Measurements from ENCODE around the gene VAV3. TPM values are rescaled to one million over a fixed set of nuclear protein-coding genes. Genes with fewer than 3 reads are reported as not detected.

VAV3 gene
- total and polyA plus RNA-seq, 2 of the 8 experiments (the other 6 are each of a cell fraction or from before 2014, with no cell fraction given) = 2.9 to 7.9 TPM

GRCh38 chr1:107972391-107973180 is 7.6 kb upstream of the VAV3 start:
- no peak overlapping the region for H2BK120ac ChIP-seq (replicated peaks; ENCODE audit: low read depth, low read length)
- H4K8ac ChIP-seq (ENCODE audit: extremely low read depth, insufficient read depth, low read length) = no peak overlapping the region
- no peaks in the 10 kb centered on the region for H4K20me1 ChIP-seq (replicated peaks in 1 of 2; ENCODE audit: control insufficient read depth in 1 of 2, insufficient read depth in 2 of 2, low read length in 2 of 2)
- no peaks in the 10 kb centered on the region for H3K79me2 ChIP-seq (ENCODE audit: control insufficient read depth in 1 of 2, insufficient read depth in 2 of 2, low read length in 2 of 2)
- ChIA-PET POLR2A (ENCODE audit: partially characterized antibody) (interaction anchor here (1.5 kb wide), 1 partner anchor 7 kb away, joined by 3 read pairs; the partner anchor contains the start of gene VAV3), CTCF (ENCODE audit: partially characterized antibody) (interaction anchor here (1.3 kb wide), 1 partner anchor 12 kb away, joined by 3 read pairs; no protein-coding TSS in a partner anchor)
- no peak overlapping the region for H3K56ac ChIP-seq (replicated peaks; ENCODE audit: insufficient read length, low read depth, low read length)
- no peak overlapping the region for H3K4ac ChIP-seq (replicated peaks; ENCODE audit: insufficient read length, low read depth, low read length)
- no peak overlapping the region for H2BK15ac ChIP-seq (ENCODE audit: low read length)
- H3K27ac ChIP-seq (ENCODE audit: low read depth, low read length) = no peak overlapping the region
- H3K4me1 ChIP-seq (replicated peaks in 1 of 4; ENCODE audit: control insufficient read depth in 3 of 4, insufficient read depth in 4 of 4, low read length in 3 of 4) = no peaks in the 10 kb centered on the region
- H2AFZ ChIP-seq (ENCODE audit: low read length) = no peak overlapping the region
- WGBS, 2 experiments (ENCODE audit: extremely low coverage in 1 of 2, insufficient coverage in 1 of 2, insufficient read length in 1 of 2, insufficient replicate concordance in 2 of 2, low coverage in 1 of 2, low lambda C conversion rate in 2 of 2, missing lambda C conversion rate in 1 of 2) = 87% methylated on average over 3 of the region's 3 CpGs; no CpG with 5 or more reads in 1 of the 2 experiments
- no peak overlapping the region for H4K91ac ChIP-seq (replicated peaks; ENCODE audit: insufficient read length, low read length)
- H3K4me2 ChIP-seq (ENCODE audit: insufficient read depth in 1 of 2, low read depth in 2 of 2, low read length in 2 of 2) = no peak overlapping the region
- H2AK5ac ChIP-seq (ENCODE audit: low read depth, low read length) = no peak overlapping the region
- DNase-seq (ENCODE audit: low read depth in 1 of 2, low spot score in 2 of 2) (no peak), FAIRE-seq (no peak)
- no peak overlapping the region for H3K4me3 ChIP-seq (ENCODE audit: extremely low read depth in 1 of 4, insufficient read depth in 2 of 4, low read depth in 3 of 4, low read length in 4 of 4)
- H3K9me3 ChIP-seq (ENCODE audit: insufficient read depth in 2 of 2, low read depth in 1 of 2, low read length in 1 of 2) = no peaks in the 10 kb centered on the region
- no peak overlapping the region for H2BK5ac ChIP-seq (ENCODE audit: low read depth, low read length)
- no peak overlapping the region for H3K14ac ChIP-seq (ENCODE audit: insufficient read length)
- no peak overlapping the region for H3K23ac ChIP-seq (ENCODE audit: insufficient read length)
- no peaks in the 10 kb centered on the region for H3K23me2 ChIP-seq (ENCODE audit: low read depth, low read length)
- H2BK20ac ChIP-seq (ENCODE audit: low read length) = no peak overlapping the region
- H2BK12ac ChIP-seq (ENCODE audit: low read depth, low read length) = no peak overlapping the region
- TF ChIP-seq RNF2 (IDR thresholded peaks at IDR 0.05; ENCODE audit: borderline replicate concordance, low read depth, low read length, missing control alignments, poor library complexity, severe bottlenecking) = no peak
- TF ChIP-seq RBBP5 (IDR thresholded peaks at IDR 0.05; ENCODE audit: borderline replicate concordance, low read depth, low read length) = no peak
- TF ChIP-seq ATF2 (IDR thresholded peaks at IDR 0.05; ENCODE audit: low read length) = no peak
- TF ChIP-seq MAFK (IDR thresholded peaks at IDR 0.05; ENCODE audit: low read depth, low read length) = no peak
- no peak for TF ChIP-seq SUZ12 (IDR thresholded peaks at IDR 0.05; ENCODE audit: low read length)
- no peaks in the 10 kb centered on the region for H3K79me1 ChIP-seq (ENCODE audit: low read depth, low read length)
- no peaks in the 10 kb centered on the region for H3K36me3 ChIP-seq (ENCODE audit: control insufficient read depth in 2 of 4, insufficient read depth in 4 of 4, low read length in 3 of 4)
- H3K18ac ChIP-seq (ENCODE audit: extremely low read depth, low read length) = no peak overlapping the region
- no peak overlapping the region for H3K9ac ChIP-seq (replicated peaks in 1 of 4; ENCODE audit: extremely low read depth in 1 of 4, low read depth in 3 of 4, low read length in 3 of 4)
- no peak overlapping the region for H4K5ac ChIP-seq (ENCODE audit: insufficient read length, low read depth, low read length)
- no peaks in the 10 kb centered on the region; a peak in 1 of 7 replicates for H3K27me3 ChIP-seq (replicated peaks in 1 of 4; ENCODE audit: control insufficient read depth in 3 of 4, extremely low read depth in 1 of 4, insufficient read depth in 3 of 4, low read length in 3 of 4)
